Hepatocyte (in vitro differentiated cells): ENCODE measurements around the gene EDAR. TPM values are rescaled to one million over a fixed set of nuclear protein-coding genes. Genes with fewer than 3 reads are reported as not detected.

Experiments used
- DNase-seq: peaks from one replicate; pipeline ENCODE4 v3.0.0-alpha.2; 2016; ENCODE audit warnings: low spot score
- H2AFZ ChIP-seq: fragments of 200-600 bp; sonication (generic); 2 replicates; pipeline ENCODE4 v1.6.0; 2016; ENCODE audit warnings: antibody characterized with exemption, mild to moderate bottlenecking
- H3K27ac ChIP-seq: fragments of 200-600 bp; sonication (generic); 2 replicates; pipeline ENCODE4 v1.5.1; 2016; ENCODE audit warnings: mild to moderate bottlenecking
- H3K27me3 ChIP-seq: fragments of 200-600 bp; sonication (generic); 2 replicates; pipeline ENCODE4 v1.6.1; 2016
- H3K36me3 ChIP-seq: fragments of 200-600 bp; sonication (generic); replicated peaks from 2 replicates; pipeline ENCODE4 v1.5.1; 2016; ENCODE audit warnings: low read depth; ENCODE audit not compliant: insufficient read depth
- H3K4me1 ChIP-seq: fragments of 200-600 bp; sonication (generic); 2 replicates; pipeline ENCODE4 v1.5.1; 2016; ENCODE audit warnings: mild to moderate bottlenecking, moderate library complexity; ENCODE audit not compliant: insufficient read depth
- H3K4me2 ChIP-seq: fragments of 200-600 bp; sonication (generic); 2 replicates; pipeline ENCODE4 v1.6.0; 2016
- H3K4me3 ChIP-seq: fragments of 200-600 bp; sonication (generic); 2 replicates; pipeline ENCODE4 v1.5.1; 2016; ENCODE audit warnings: mild to moderate bottlenecking
- H3K79me2 ChIP-seq: fragments of 200-600 bp; sonication (generic); 2 replicates; pipeline ENCODE4 v1.6.0; 2017; ENCODE audit warnings: mild to moderate bottlenecking
- H3K9me2 ChIP-seq: fragments of 200-600 bp; sonication (generic); replicated peaks from 2 replicates; pipeline ENCODE4 v1.6.0; 2017; ENCODE audit warnings: mild to moderate bottlenecking; ENCODE audit not compliant: insufficient read depth
- H3K9me3 ChIP-seq: fragments of 200-600 bp; sonication (generic); 2 replicates; pipeline ENCODE4 v1.5.1; 2016; ENCODE audit warnings: low read depth, mild to moderate bottlenecking
- H4K20me1 ChIP-seq: fragments of 200-600 bp; sonication (generic); 2 replicates; pipeline ENCODE4 v1.6.0; 2016; ENCODE audit warnings: mild to moderate bottlenecking; ENCODE audit not compliant: insufficient read depth, poor library complexity, severe bottlenecking
- EZH2 ChIP-seq: fragments of 200-600 bp; sonication (generic); IDR thresholded peaks from 2 replicates; pipeline ENCODE4 v1.6.1; 2016; ENCODE audit warnings: antibody characterized with exemption, mild to moderate bottlenecking, borderline replicate concordance
- EZH2phosphoT487 ChIP-seq: fragments of 200-600 bp; sonication (generic); IDR thresholded peaks from one replicate; pipeline ENCODE4 v1.6.1; 2018; ENCODE audit warnings: antibody characterized with exemption, mild to moderate bottlenecking, low read depth, moderate library complexity; ENCODE audit not compliant: unreplicated experiment, severe bottlenecking
- WGBS: methylation state at CpG from one replicate; pipeline ENCODE4 v1.1.6; 2016; ENCODE audit warnings: low lambda C conversion rate; ENCODE audit errors: missing lambda C conversion rate; 5-methylcytosine and 5-hydroxymethylcytosine counted together
- polyA plus RNA-seq: library from polyadenylated mRNA; unstranded; fragments of >200 nt; fragmentation: Nextera tagmentation; extraction: Ambion mirVana; gene quantifications from 2 replicates; pipeline ENCODE4 v1.2.1, GENCODE V29; 2016
- total RNA-seq: library from RNA; depleted of rRNA; stranded (reverse); fragments of >200 nt; gene quantifications from 2 replicates; pipeline ENCODE4 v1.2.3, GENCODE V29; 2014
- TF ChIP-seq, protein P1 (sequence below): fragments of 200-600 bp; sonication (generic); IDR thresholded peaks from 2 replicates; pipeline ENCODE4 v1.5.1; 2016; ENCODE audit warnings: antibody characterized with exemption, mild to moderate bottlenecking; ENCODE audit not compliant: poor library complexity

Gene EDAR
- total and polyA plus RNA-seq, 2 experiments from 2014 or later = 0.20 to 0.21 TPM

DNA sequence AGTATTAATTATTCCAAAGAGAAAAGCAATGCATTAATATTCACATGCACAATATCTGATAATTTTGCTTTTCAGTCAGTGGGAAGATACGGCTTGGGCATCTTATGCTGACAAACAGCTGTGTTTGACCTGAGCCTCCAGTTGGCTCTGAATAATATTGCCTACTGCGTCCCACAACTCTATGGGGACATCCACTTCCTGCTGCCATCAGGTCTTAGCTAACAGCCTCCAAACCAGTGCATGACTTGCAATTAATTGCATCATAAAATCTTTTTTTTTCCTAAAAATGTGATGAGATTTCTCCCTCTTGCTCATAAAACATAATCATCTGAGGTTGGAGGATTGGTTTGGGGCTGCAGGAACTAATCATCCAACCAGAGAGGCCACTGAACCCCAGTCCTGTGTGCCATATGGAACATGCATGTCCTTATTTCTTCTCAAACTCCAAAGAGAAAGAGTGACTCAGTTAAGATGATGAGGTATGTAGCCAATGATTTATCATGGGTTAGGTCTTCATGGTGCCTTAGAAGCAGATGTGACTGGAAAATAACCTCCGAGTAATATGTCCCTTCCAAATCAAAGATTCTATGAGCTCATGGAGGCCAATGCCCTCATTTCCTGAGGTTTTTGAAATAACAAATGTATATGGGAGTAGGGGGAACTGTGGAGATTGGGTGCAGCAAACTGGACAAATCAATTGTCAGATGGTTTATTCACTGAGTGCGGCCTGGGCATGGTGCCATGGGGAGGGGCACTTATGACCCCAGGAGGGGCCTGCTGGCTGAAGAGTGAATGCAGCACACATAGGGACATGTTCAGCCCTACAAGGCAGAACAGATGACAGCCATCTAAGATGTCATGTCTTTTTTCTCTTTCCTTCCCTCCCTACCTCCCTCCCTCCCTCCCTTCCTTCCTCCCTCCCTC lies 39.4 kb downstream of the EDAR start:
- H3K9me3 ChIP-seq = peaks cover 2% of the 10 kb centered on the region
- peaks cover 2% of the 10 kb centered on the region for H3K4me1 ChIP-seq
- no peaks in the 10 kb centered on the region for H3K79me2 ChIP-seq
- no peak overlapping the region for H3K4me2 ChIP-seq
- TF ChIP-seq EZH2 (no peak), EZH2phosphoT487 (no peak)
- TF ChIP-seq, protein P1, sequence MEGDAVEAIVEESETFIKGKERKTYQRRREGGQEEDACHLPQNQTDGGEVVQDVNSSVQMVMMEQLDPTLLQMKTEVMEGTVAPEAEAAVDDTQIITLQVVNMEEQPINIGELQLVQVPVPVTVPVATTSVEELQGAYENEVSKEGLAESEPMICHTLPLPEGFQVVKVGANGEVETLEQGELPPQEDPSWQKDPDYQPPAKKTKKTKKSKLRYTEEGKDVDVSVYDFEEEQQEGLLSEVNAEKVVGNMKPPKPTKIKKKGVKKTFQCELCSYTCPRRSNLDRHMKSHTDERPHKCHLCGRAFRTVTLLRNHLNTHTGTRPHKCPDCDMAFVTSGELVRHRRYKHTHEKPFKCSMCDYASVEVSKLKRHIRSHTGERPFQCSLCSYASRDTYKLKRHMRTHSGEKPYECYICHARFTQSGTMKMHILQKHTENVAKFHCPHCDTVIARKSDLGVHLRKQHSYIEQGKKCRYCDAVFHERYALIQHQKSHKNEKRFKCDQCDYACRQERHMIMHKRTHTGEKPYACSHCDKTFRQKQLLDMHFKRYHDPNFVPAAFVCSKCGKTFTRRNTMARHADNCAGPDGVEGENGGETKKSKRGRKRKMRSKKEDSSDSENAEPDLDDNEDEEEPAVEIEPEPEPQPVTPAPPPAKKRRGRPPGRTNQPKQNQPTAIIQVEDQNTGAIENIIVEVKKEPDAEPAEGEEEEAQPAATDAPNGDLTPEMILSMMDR = no peak
- no peak overlapping the region for H3K4me3 ChIP-seq
- no peak for DNase-seq
- H2AFZ ChIP-seq = no peak overlapping the region
- H3K27ac ChIP-seq = no peak overlapping the region
- H3K9me2 ChIP-seq = no peaks in the 10 kb centered on the region
- WGBS = 87% methylated on average over 4 of the region's 4 CpGs
- H4K20me1 ChIP-seq = no peaks in the 10 kb centered on the region
- H3K36me3 ChIP-seq = no peaks in the 10 kb centered on the region
- no peaks in the 10 kb centered on the region for H3K27me3 ChIP-seq

DNA sequence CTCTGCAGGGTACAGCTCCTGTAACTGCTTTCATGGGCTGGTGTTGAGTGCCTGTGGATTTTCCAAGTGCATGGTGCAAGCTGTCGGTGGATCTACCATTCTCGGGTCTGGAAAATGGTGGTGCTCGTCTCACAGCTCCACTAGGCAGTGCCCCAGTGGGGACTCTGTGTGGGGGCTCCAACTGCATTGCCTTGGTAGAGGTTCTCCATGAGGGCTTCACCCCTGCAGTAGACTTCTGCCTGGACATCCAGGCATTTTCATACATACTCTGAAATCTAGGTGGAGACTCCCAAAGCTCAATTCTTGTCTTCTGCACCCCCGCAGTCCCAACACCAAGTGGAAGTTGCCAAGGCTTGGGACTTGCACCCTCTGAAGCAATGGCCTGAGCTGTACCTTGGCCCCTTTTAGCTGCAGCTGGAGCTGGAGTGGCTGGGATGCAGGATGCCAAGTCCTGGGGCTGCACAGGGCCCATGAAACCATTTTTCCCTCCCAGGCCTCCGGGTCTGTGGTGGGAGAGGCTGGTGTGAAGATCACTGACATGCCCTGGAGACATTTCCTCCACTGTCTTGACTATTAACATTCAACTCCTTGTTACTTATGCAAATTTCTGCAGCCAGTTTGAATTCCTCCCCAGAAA lies 41.6 kb downstream of the EDAR start:
- H3K27ac ChIP-seq = no peak overlapping the region
- no peaks in the 10 kb centered on the region for H3K27me3 ChIP-seq
- H3K79me2 ChIP-seq = no peaks in the 10 kb centered on the region
- no peaks in the 10 kb centered on the region for H4K20me1 ChIP-seq
- H3K4me3 ChIP-seq = no peak overlapping the region
- no peak overlapping the region for H3K4me2 ChIP-seq
- no peak overlapping the region for H2AFZ ChIP-seq
- peaks cover 2% of the 10 kb centered on the region for H3K9me3 ChIP-seq
- peaks cover 16% of the 10 kb centered on the region for H3K4me1 ChIP-seq
- WGBS = 87% methylated on average over 5 of the region's 5 CpGs
- no peaks in the 10 kb centered on the region for H3K9me2 ChIP-seq
- no peak for TF ChIP-seq EZH2phosphoT487
- no peak for TF ChIP-seq EZH2
- TF ChIP-seq, protein P1 = no peak
- DNase-seq = no peak
- H3K36me3 ChIP-seq = no peaks in the 10 kb centered on the region

DNA sequence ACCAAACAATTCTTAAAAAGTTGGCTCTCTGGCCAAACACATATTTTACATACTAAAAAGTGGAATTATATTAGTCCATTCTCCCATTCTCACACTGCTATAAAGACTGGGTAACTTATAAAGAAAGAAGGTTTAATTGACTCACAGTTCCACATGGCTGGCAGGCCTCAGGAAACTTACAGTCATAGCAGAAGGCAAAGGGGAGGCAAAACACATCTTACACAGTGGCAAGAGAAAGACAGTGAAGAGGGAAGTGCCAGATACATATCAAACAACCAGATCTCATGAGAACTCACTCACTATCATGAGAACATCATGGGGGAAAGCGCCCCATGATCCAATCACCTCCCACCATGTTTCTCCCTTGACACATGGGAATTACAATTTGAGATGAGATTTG lies 42.6 kb downstream of the EDAR start:
- TF ChIP-seq, protein P1 = no peak
- TF ChIP-seq EZH2 (no peak), EZH2phosphoT487 (no peak)
- no peaks in the 10 kb centered on the region for H3K27me3 ChIP-seq
- no peaks in the 10 kb centered on the region for H3K36me3 ChIP-seq
- H3K4me1 ChIP-seq = peaks cover 16% of the 10 kb centered on the region
- H4K20me1 ChIP-seq = no peaks in the 10 kb centered on the region
- H3K79me2 ChIP-seq = no peaks in the 10 kb centered on the region
- H3K9me2 ChIP-seq = no peaks in the 10 kb centered on the region
- WGBS = 100% methylated on average over 1 of the region's 1 CpG
- H3K4me2 ChIP-seq = no peak overlapping the region
- H3K4me3 ChIP-seq = no peak overlapping the region
- H3K9me3 ChIP-seq = peaks cover 2% of the 10 kb centered on the region
- no peak overlapping the region for H3K27ac ChIP-seq
- H2AFZ ChIP-seq = no peak overlapping the region
- no peak for DNase-seq
